ES-I3 (cell line): ENCODE results near the gene MRGPRX4.
"Not testable (repeated sequence)": the region's sequence is repeated elsewhere in the genome, so short reads cannot be mapped to it uniquely, and the experiment has no call there.

Experiments used
- H3K36me3 ChIP-seq: 2 replicates; pipeline ENCODE4 v1.6.1; 2013; ENCODE audit warnings: mild to moderate bottlenecking, low read length, control low read depth, moderate library complexity; ENCODE audit not compliant: insufficient read depth
- H3K4me1 ChIP-seq: 2 replicates; pipeline ENCODE4 v1.6.1; 2013; ENCODE audit warnings: mild to moderate bottlenecking, control low read depth, low read length; ENCODE audit not compliant: insufficient read depth
- H3K9ac ChIP-seq: 2 replicates; pipeline ENCODE4 v1.6.1; 2013; ENCODE audit warnings: low read depth, mild to moderate bottlenecking, low read length, moderate library complexity
- H3K9me3 ChIP-seq: 2 replicates; pipeline ENCODE4 v1.6.1; 2013; ENCODE audit warnings: mild to moderate bottlenecking, low read length, moderate library complexity; ENCODE audit not compliant: control insufficient read depth, insufficient read depth

Gene MRGPRX4

DNA sequence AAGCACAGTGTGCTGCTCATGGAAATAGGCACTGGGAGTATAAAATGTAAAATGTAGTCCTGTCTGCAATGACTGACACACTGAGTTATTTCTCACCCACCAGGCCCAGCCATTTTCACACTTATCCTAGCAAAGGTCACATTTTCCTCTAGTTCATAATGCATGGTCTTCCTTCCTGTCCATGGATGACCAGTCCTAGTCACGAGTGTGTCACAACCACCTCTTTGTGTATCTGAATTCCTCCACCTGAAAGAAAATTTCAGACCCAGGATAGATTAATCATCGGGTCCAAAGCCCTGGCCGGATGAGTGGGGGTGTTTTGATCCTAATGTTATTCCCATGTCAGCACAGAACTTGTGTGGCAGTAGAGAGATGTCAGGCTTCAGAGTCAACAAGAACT, at the start of gene MRGPRX4:
MRGPRX4 (plus strand) TSS at position 172 of the 400 bp plus-strand sequence. CDS start 420 bp downstream, outside the sequence.
- no peak within 1 kb of the TSS for H3K9ac ChIP-seq
- H3K9me3 ChIP-seq: no peaks in the 10 kb centered on the region
- no peaks in the 10 kb centered on the region for H3K4me1 ChIP-seq
- H3K36me3 ChIP-seq: no peaks in the 10 kb centered on the region

- H3K9ac ChIP-seq, H3K9me3 ChIP-seq, H3K4me1 ChIP-seq, H3K36me3 ChIP-seq: not testable (repeated sequence)
Observed at GRCh38 chr11:18131115-18131514, 41.5 kb upstream of the MRGPRX4 start.

GRCh38 chr11:18132341-18132740, 40.3 kb upstream of the MRGPRX4 start, which contains the start of gene MRGPRX3:
Gene MRGPRX3 (plus strand): TSS chr11:18132571. CDS start chr11:18137203, 4,632 bp downstream.
- H3K9me3 ChIP-seq: no peaks in the 10 kb centered on the region
- no peaks in the 10 kb centered on the region for H3K36me3 ChIP-seq
- no peak within 1 kb of the TSS for H3K9ac ChIP-seq
- no peaks in the 10 kb centered on the region; the same call in 1 of the 2 replicates for H3K4me1 ChIP-seq

- Histone ChIP-seq H3K4me1 (no peaks in the 10 kb centered on the region; the same call in 1 of the 2 replicates), H3K36me3 (no peaks in the 10 kb centered on the region), H3K9me3 (no peaks in the 10 kb centered on the region), H3K9ac (no peak overlapping the region)
Observed at GRCh38 chr11:18135308-18135707, 37.3 kb upstream of the MRGPRX4 start.

GRCh38 chr11:18137186-18137800, 35.3 kb upstream of the MRGPRX4 start:
- no peaks in the 10 kb centered on the region for H3K36me3 ChIP-seq
- no peak overlapping the region for H3K9ac ChIP-seq
- no peaks in the 10 kb centered on the region for H3K9me3 ChIP-seq
- no peaks in the 10 kb centered on the region; the same call in 1 of the 2 replicates for H3K4me1 ChIP-seq

GRCh38 chr11:18140145-18140544, 32.5 kb upstream of the MRGPRX4 start:
- H3K9me3 ChIP-seq: no peaks in the 10 kb centered on the region
- no peak overlapping the region for H3K9ac ChIP-seq
- no peaks in the 10 kb centered on the region for H3K36me3 ChIP-seq
- H3K4me1 ChIP-seq: no peaks in the 10 kb centered on the region; the same call in 1 of the 2 replicates

DNA sequence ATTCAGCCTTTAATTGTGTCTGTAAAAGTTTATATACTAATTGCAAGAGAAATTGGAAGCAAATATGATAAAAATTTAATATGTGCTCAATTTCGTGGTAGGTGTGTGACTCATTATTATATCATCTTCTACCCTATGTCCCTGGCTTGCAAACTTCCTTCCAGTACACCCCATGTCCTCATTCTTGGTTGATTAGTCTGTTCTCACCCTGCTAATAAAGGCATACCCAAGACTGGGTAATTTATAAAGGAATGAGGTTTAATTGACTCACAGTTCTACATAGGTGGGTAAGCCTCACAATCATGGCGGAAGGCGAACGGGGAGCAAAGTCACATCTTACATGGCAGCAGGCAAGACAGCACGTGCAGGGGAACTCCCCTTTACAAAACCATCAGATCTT, 28.4 kb upstream of the MRGPRX4 start:
- Histone ChIP-seq H3K36me3 (no peaks in the 10 kb centered on the region), H3K9ac (no peak overlapping the region), H3K9me3 (no peaks in the 10 kb centered on the region; the same call in 1 of the 2 replicates), H3K4me1 (no peaks in the 10 kb centered on the region)

DNA sequence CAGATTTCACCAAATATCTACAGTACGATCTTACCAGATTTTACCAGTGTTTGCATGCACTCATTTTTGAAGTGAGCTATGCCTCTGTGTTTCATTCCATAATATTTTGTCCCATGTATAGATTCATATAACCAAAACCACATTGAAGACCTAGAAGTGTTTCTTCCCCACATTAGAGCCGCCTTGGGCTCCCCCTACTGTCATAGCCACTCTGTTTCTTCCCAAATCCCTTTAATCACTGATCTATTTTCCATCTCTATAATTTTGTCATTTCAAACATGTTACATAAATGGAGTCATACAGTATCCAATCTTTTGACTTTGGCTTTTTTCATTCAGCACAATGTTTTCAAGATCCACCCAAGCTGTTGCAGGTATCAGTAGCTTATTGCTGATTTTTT, 27.6 kb upstream of the MRGPRX4 start:
- no peak overlapping the region for H3K9ac ChIP-seq
- no peaks in the 10 kb centered on the region for H3K36me3 ChIP-seq
- H3K4me1 ChIP-seq: no peaks in the 10 kb centered on the region
- H3K9me3 ChIP-seq: no peaks in the 10 kb centered on the region; the same call in 1 of the 2 replicates

DNA sequence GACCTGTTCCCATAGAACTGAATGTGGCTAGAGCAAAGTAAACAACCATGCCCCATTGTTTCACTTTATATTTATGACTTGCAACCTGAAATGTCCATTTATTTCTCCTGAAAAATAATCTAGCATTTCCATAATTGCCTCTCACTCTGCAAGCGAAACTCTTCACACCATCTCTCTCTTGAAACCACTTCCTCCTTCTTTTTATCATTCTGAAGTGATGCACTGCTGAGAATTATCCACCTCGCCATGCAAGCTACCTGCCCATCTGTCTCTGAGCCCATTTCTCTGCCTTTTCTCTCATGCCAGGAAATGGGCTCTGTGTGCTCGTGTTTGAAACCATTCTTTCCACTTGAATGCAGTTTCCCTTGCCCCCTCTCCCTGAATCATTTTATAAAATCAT, 26.8 kb upstream of the MRGPRX4 start:
- H3K36me3 ChIP-seq: no peaks in the 10 kb centered on the region
- no peak overlapping the region for H3K9ac ChIP-seq
- no peaks in the 10 kb centered on the region; the same call in 1 of the 2 replicates for H3K9me3 ChIP-seq
- no peaks in the 10 kb centered on the region for H3K4me1 ChIP-seq

- Histone ChIP-seq H3K4me1 (no peaks in the 10 kb centered on the region), H3K36me3 (no peaks in the 10 kb centered on the region), H3K9ac (no peak overlapping the region), H3K9me3 (no peaks in the 10 kb centered on the region)
Observed at GRCh38 chr11:18151581-18151980, 21.1 kb upstream of the MRGPRX4 start.

- no peaks in the 10 kb centered on the region for H3K36me3 ChIP-seq
- no peak overlapping the region for H3K9ac ChIP-seq
- H3K4me1 ChIP-seq: no peaks in the 10 kb centered on the region
- no peaks in the 10 kb centered on the region for H3K9me3 ChIP-seq
Observed at GRCh38 chr11:18168372-18168771, 4.3 kb upstream of the MRGPRX4 start.

- H3K9me3 ChIP-seq: no peaks in the 10 kb centered on the region
- H3K9ac ChIP-seq: no peak overlapping the region
- H3K4me1 ChIP-seq: no peaks in the 10 kb centered on the region
- H3K36me3 ChIP-seq: no peaks in the 10 kb centered on the region
Observed at GRCh38 chr11:18171377-18172000, 1.1 kb upstream of the MRGPRX4 start.

DNA sequence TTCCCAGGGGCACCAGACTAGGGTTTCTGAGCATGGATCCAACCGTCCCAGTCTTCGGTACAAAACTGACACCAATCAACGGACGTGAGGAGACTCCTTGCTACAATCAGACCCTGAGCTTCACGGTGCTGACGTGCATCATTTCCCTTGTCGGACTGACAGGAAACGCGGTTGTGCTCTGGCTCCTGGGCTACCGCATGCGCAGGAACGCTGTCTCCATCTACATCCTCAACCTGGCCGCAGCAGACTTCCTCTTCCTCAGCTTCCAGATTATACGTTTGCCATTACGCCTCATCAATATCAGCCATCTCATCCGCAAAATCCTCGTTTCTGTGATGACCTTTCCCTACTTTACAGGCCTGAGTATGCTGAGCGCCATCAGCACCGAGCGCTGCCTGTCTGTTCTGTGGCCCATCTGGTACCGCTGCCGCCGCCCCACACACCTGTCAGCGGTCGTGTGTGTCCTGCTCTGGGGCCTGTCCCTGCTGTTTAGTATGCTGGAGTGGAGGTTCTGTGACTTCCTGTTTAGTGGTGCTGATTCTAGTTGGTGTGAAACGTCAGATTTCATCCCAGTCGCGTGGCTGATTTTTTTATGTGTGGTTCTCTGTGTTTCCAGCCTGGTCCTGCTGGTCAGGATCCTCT, 709 bp downstream of the MRGPRX4 start:
- Histone ChIP-seq H3K9ac (no peak overlapping the region), H3K4me1 (no peaks in the 10 kb centered on the region), H3K36me3 (no peaks in the 10 kb centered on the region), H3K9me3 (no peaks in the 10 kb centered on the region)

DNA sequence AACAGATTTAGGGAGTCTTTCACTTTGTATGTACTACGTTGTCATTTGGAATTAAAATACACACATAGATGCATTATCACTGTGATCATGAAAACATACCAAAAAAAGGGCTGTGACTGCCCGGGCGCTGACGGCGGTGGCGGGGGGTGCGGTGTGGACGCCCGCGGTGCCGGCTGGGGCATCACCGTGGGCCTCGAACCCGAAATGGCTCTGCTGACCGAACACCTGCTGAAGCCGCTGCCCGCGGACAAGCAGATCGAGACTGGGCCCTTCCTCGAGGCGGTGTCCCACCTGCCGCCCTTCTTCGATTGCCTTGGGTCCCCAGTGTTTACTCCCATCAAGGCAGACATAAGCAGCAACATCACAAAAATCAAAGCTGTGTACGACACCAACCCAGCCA, 16.2 kb downstream of the MRGPRX4 start:
- Histone ChIP-seq H3K36me3 (no peaks in the 10 kb centered on the region), H3K9ac (no peak overlapping the region), H3K9me3 (no peaks in the 10 kb centered on the region), H3K4me1 (no peaks in the 10 kb centered on the region)
